Activated CD8-positive, alpha-beta memory T cell treated with anti-CD3 and anti-CD28 coated beads for 24 hours (primary cell): ENCODE data around the gene SEC31A.
"Not testable (repeated sequence)": the region's sequence is repeated elsewhere in the genome, so short reads cannot be mapped to it uniquely, and the experiment has no call there.

Experiments used
- DNase-seq: peaks from one replicate; pipeline ENCODE4 v3.0.0-alpha.2; 2020

The SEC31A gene

GRCh38 chr4:82823062-82823461, 67.9 kb downstream of the SEC31A start:
- DNase-seq = no peak

- no peak for DNase-seq
These were observed 70.3 kb downstream of the SEC31A start for GRCh38 chr4:82820689-82821088.

GRCh38 chr4:82818664-82819662, 72.0 kb downstream of the SEC31A start:
- DNase-seq = no peak

GRCh38 chr4:82816874-82817273, 74.1 kb downstream of the SEC31A start:
- DNase-seq = not testable (repeated sequence)

GRCh38 chr4:82814034-82814433, 76.9 kb downstream of the SEC31A start:
- no peak for DNase-seq

- DNase-seq = no peak
These were observed 79.1 kb downstream of the SEC31A start for GRCh38 chr4:82811838-82812341.

GRCh38 chr4:82811392-82811791, 79.6 kb downstream of the SEC31A start:
- no peak for DNase-seq

- DNase-seq = no peak
These were observed 80.8 kb downstream of the SEC31A start for GRCh38 chr4:82810176-82810575.

GRCh38 chr4:82809619-82810018, 81.3 kb downstream of the SEC31A start:
- no peak for DNase-seq

GRCh38 chr4:82803746-82804145, 87.2 kb downstream of the SEC31A start:
- no peak for DNase-seq

- no peak for DNase-seq
These were observed 88.0 kb downstream of the SEC31A start for GRCh38 chr4:82802911-82803310.

- DNase-seq = no peak
These were observed 88.9 kb downstream of the SEC31A start for GRCh38 chr4:82801910-82802521.

- DNase-seq = no peak
These were observed 91.7 kb downstream of the SEC31A start for GRCh38 chr4:82799006-82799881.

- peak; percentile 80 for DNase-seq
These were observed 92.6 kb downstream of the SEC31A start, which contains the start of gene SCD5 for GRCh38 chr4:82798168-82799005. Gene SCD5 (minus strand): TSS chr4:82798796. CDS start chr4:82798537, 259 bp downstream.

- peak; percentile 68 for DNase-seq
These were observed 93.4 kb downstream of the SEC31A start for GRCh38 chr4:82797405-82798111.

GRCh38 chr4:82797040-82797404, 93.9 kb downstream of the SEC31A start:
- DNase-seq = no peak

GRCh38 chr4:82792912-82793649, 97.9 kb downstream of the SEC31A start:
- DNase-seq = no peak

GRCh38 chr4:82791179-82791578, 99.8 kb downstream of the SEC31A start:
- no peak for DNase-seq

GRCh38 chr4:82790060-82790660, 100.8 kb downstream of the SEC31A start:
- no peak for DNase-seq
